Immature natural killer cell (primary cell): ENCODE results near the gene FAM200C. TPM values are rescaled to one million over a fixed set of nuclear protein-coding genes. Genes with fewer than 3 reads are reported as not detected.

Experiments used
- DNase-seq, 3 donors: peaks; one replicate each; pipeline ENCODE4 v3.0.0; 2022; ENCODE audit warnings: mixed read lengths in 1 of 3
- H3K27ac Mint-ChIP-seq, 6 donors: one replicate each; pipeline ENCODE4 v1.8.0; 2020; ENCODE audit warnings: mixed read lengths in 6 of 6, mild to moderate bottlenecking in 5 of 6, inconsistent platforms in 4 of 6, moderate library complexity in 3 of 6
- H3K27me3 Mint-ChIP-seq, 3 donors: one replicate each; pipeline ENCODE4 v1.8.0; 2020 to 2021; ENCODE audit warnings: low read depth in 3 of 3, mild to moderate bottlenecking in 3 of 3, mixed read lengths in 3 of 3, moderate library complexity in 3 of 3, inconsistent platforms in 1 of 3
- H3K36me3 Mint-ChIP-seq, 3 donors: one replicate each; pipeline ENCODE4 v1.8.0; 2020; ENCODE audit warnings: mixed read lengths in 3 of 3, inconsistent platforms in 2 of 3, mild to moderate bottlenecking in 2 of 3
- H3K4me1 Mint-ChIP-seq, 2 donors: one replicate each; pipeline ENCODE4 v1.8.0; 2020; ENCODE audit warnings: inconsistent platforms in 2 of 2, mild to moderate bottlenecking in 2 of 2, mixed read lengths in 2 of 2, moderate library complexity in 1 of 2
- H3K4me3 Mint-ChIP-seq, 5 donors: one replicate each; pipeline ENCODE4 v1.8.0; 2020; ENCODE audit warnings: mild to moderate bottlenecking in 5 of 5, mixed read lengths in 5 of 5, inconsistent platforms in 3 of 5, moderate library complexity in 3 of 5
- H3K9me3 Mint-ChIP-seq, 6 donors: one replicate each; pipeline ENCODE4 v1.8.0; 2020; ENCODE audit warnings: mild to moderate bottlenecking in 6 of 6, mixed read lengths in 6 of 6, inconsistent platforms in 4 of 6, moderate library complexity in 3 of 6
- polyA plus RNA-seq, 3 donors: library from polyadenylated mRNA; unstranded; fragments of 300-500 nt; fragmentation: Illumina TruSeq; gene quantifications; one replicate each; pipeline ENCODE4 v1.2.3, GENCODE V29; 2021

The FAM200C gene
- polyA plus RNA-seq, 3 donors from 2014 or later = 0.36 to 0.48 TPM; not detected in 1

DNA sequence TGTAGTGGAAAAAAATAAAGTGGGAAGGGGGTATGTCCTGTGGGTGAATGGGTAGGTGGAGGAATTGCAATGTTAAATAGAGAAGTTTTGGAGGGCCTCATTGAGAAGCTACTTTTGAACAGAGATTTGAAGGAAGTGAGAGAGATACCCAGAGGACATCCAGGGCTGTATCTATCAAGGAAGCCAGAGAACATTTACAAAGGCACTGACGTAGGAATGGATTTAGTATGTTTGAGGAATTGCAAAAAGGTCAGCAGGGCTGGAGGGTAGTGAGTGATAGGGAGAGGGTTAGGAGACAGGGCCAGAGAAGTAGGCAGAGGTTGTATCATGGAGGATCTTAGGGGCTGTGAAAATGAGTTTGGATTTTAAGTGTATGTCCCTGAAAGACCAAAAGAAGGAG, 35.7 kb upstream of the FAM200C start:
- Mint-ChIP-seq H3K27ac (no peak overlapping the region), H3K36me3 (no peaks in the 10 kb centered on the region), H3K4me1 (peaks cover 12 to 15% of the 10 kb centered on the region in 2 donors), H3K4me3 (no peak overlapping the region), H3K9me3 (peaks cover 0 to 1% (median 0%) of the 10 kb centered on the region in 6 donors), H3K27me3 (peaks cover 0 to 3% (median 3%) of the 10 kb centered on the region in 3 donors)
- DNase-seq = no peak

DNA sequence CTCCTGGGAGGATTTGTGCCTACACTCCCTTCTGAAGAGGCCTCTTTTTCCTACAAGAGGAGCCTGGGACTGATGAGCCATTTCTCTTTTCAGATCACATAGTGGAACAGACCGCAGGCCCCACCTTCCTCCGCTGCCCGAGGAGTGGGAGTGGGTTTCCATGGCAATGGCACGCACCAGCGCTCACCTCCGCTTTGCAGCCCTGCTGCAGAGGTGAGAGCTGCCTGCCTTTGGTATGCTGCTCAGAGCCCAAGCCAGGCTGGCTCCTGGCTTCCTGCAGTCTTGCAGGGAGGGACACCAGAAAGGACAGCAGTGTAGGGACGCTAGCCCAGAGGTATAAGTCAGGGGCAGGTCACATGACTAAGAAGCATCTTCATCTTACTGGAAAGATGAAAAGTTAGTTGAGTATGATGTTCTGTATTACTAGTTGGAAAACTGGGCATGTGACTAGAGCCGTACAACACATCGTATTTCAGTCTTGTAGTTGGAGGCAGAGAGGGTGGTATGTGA, 34.2 kb upstream of the FAM200C start:
- H3K27ac Mint-ChIP-seq = no peak overlapping the region
- H3K36me3 Mint-ChIP-seq = peaks cover 1 to 2% (median 1%) of the 10 kb centered on the region in 3 donors
- peaks cover 0 to 1% (median 0%) of the 10 kb centered on the region in 6 donors for H3K9me3 Mint-ChIP-seq
- H3K27me3 Mint-ChIP-seq = peaks cover 0 to 3% (median 3%) of the 10 kb centered on the region in 3 donors
- H3K4me3 Mint-ChIP-seq = no peak overlapping the region
- peaks cover 10 to 11% of the 10 kb centered on the region in 2 donors for H3K4me1 Mint-ChIP-seq
- DNase-seq = no peak

DNA sequence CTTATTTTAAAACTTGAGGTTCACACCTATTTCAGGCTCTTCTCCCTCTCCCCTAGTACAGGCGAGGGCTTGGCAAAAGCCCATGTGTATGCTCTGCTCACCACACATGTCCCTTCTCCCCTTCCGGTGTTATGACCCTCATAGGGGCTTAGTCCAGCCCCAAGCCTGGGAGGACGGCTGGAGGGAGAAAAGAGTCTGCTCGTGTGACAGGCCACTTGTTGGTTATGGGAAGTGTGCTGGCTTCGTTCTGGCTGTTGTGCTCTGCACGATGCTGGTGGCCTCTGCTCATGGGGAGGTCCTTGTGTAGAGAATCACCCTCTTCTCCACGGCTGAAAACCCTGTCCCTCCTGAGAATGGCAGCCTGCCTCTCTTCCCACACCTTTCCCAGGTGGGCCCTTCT, 32.9 kb upstream of the FAM200C start:
- Mint-ChIP-seq H3K27me3 (peaks cover 0 to 3% (median 3%) of the 10 kb centered on the region in 3 donors), H3K9me3 (peaks cover 0 to 1% (median 0%) of the 10 kb centered on the region in 6 donors), H3K4me1 (no peaks in the 10 kb centered on the region), H3K36me3 (peaks cover 3 to 4% (median 4%) of the 10 kb centered on the region in 3 donors), H3K4me3 (no peak overlapping the region), H3K27ac (peak overlapping the region in 1 of 6 donors; percentile 26)
- no peak for DNase-seq

DNA sequence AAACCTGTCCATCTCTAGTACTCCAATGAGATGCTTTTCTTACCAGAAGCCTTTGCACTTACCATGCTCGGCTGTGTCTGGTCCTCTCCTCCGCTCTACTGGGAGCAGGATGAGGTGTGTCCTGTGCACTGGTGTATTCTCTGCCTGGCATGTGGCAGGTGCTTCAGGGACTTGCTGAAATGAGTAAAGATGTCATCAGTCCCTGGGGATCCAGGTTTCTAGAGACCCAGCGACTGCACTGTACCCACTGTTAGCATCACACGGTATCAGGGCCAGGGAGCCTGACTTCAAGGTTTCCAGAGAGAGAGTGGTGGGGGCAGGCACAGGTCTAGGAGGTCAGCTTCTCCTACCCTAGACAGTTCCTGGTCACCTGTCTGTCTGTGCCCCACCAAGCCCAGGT, 32.3 kb upstream of the FAM200C start:
- H3K27ac Mint-ChIP-seq = no peak overlapping the region
- no peak overlapping the region for H3K4me3 Mint-ChIP-seq
- peaks cover 3 to 4% (median 4%) of the 10 kb centered on the region in 3 donors for H3K36me3 Mint-ChIP-seq
- H3K9me3 Mint-ChIP-seq = peaks cover 0 to 1% (median 0%) of the 10 kb centered on the region in 6 donors
- peaks cover 0 to 5% (median 3%) of the 10 kb centered on the region in 3 donors for H3K27me3 Mint-ChIP-seq
- H3K4me1 Mint-ChIP-seq = no peaks in the 10 kb centered on the region
- no peak for DNase-seq

DNA sequence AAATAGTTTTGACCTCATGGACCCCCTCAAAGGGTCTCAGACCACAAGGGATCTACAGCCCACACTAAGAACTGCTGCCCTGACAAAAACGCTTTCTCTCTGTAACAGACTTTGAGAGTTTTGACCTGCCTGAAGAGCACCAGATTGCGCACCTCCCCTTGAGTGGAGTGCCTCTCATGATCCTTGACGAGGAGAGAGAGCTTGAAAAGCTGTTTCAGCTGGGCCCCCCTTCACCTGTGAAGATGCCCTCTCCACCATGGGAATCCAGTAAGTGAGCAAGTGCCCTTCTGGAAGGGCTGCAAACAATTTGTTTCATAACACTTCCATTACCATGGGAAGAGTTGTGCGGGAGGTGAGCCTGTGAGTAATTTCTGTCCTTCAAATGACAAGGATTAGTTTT, 27.8 kb upstream of the FAM200C start:
- no peak for DNase-seq
- Mint-ChIP-seq H3K4me3 (no peak overlapping the region), H3K27me3 (peaks cover 0 to 4% (median 1%) of the 10 kb centered on the region in 3 donors), H3K36me3 (peaks cover 3 to 4% (median 4%) of the 10 kb centered on the region in 3 donors), H3K4me1 (peaks cover 13 to 23% of the 10 kb centered on the region in 2 donors), H3K27ac (no peak overlapping the region), H3K9me3 (no peaks in the 10 kb centered on the region)

DNA sequence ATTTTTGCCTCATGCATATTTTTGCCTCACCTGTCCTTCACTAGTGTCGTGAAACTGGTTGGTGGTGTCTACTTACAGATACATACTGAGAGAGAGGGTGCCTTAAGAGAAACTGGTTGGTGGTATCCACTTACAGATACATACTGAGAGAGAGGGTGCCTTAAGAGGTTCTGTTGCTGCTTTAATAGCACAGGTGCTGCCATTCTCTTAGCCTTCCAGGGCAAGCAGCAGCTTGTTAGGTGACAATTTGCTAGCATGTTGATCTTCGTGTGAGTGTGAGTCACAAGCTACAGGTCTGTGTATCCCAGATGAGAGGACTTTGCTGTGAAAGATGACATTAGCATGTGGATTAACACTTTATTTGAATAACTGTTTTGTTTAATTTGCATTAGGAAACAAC, 23.2 kb upstream of the FAM200C start:
- H3K9me3 Mint-ChIP-seq = no peaks in the 10 kb centered on the region
- H3K27me3 Mint-ChIP-seq = peaks cover 16 to 24% (median 19%) of the 10 kb centered on the region in 3 donors
- H3K36me3 Mint-ChIP-seq = no peaks in the 10 kb centered on the region
- H3K27ac Mint-ChIP-seq = peak overlapping the region in 5 of 6 donors; percentile 24 to 90 (median 76)
- peak overlapping the region in 4 of 5 donors; percentile 3 to 36 (median 18) for H3K4me3 Mint-ChIP-seq
- H3K4me1 Mint-ChIP-seq = peaks cover 49 to 68% of the 10 kb centered on the region in 2 donors
- DNase-seq = no peak

DNA sequence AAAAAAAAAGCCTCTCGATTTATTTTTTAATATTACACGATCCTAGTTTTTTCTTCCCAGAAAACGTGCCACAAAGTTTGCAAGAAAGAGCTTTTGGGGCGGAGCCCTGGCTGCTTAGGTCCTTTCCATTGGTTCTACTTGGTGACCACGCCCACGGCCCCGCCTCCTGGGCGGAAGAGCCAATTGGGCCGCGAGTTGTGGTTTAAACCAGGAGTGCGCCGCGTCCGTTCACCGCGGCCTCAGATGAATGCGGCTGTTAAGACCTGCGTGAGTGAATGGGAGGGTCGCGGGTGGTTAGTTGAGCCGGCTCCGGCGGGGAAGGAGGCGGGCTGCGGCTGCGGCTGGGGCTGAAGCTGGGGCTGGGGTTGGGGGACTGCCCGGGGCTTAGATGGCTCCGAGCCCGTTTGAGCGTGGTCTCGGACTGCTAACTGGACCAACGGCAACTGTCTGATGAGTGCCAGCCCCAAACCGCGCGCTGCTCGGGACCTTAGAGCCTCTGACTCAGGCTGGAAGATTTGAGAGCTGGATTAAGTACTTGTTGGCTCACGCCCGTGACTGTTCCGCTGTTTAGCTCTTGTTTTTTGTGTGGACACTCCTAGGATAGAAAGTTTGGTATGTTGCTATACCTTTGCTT, 21.9 kb upstream of the FAM200C start, which contains the start of gene PTTG1:
Gene PTTG1 (plus strand): TSS at position 231 of the 634 bp plus-strand sequence. CDS start 458 bp downstream, outside the sequence.
- H3K9me3 Mint-ChIP-seq = no peaks in the 10 kb centered on the region
- peak within 1 kb of the TSS; percentile 87 to 95 (median 92) for H3K27ac Mint-ChIP-seq
- H3K36me3 Mint-ChIP-seq = peaks cover 0 to 6% (median under 1%) of the 10 kb centered on the region in 3 donors
- H3K4me1 Mint-ChIP-seq = peaks cover 61 to 82% of the 10 kb centered on the region in 2 donors
- H3K4me3 Mint-ChIP-seq = peak within 1 kb of the TSS; percentile 93 to 99 (median 98)
- peaks cover 16 to 24% (median 17%) of the 10 kb centered on the region in 3 donors for H3K27me3 Mint-ChIP-seq
- peak; percentile 92 to 93 (median 93) for DNase-seq

DNA sequence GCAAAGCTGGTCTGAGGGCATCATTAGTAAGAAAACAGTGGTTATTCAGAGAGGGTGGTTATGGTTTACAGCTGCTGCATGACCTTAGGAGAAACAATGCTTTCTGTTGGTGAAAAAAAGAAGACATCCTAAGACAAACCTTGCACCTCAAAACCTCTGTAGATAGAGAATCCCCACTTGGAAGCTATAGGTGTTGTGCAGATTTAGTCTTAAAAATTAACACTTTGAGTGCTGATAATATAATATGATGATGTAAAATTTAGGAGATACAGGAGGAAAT, 20.4 kb upstream of the FAM200C start:
- Mint-ChIP-seq H3K9me3 (peaks cover 0 to 1% (median 0%) of the 10 kb centered on the region in 6 donors), H3K4me3 (peak overlapping the region; percentile 96 to 99 (median 99)), H3K36me3 (peaks cover 0 to 11% (median 8%) of the 10 kb centered on the region in 3 donors), H3K27ac (peak overlapping the region in 5 of 6 donors; percentile 77 to 99 (median 99)), H3K4me1 (peaks cover 67 to 90% of the 10 kb centered on the region in 2 donors), H3K27me3 (peaks cover 16 to 25% (median 17%) of the 10 kb centered on the region in 3 donors)
- no peak for DNase-seq

DNA sequence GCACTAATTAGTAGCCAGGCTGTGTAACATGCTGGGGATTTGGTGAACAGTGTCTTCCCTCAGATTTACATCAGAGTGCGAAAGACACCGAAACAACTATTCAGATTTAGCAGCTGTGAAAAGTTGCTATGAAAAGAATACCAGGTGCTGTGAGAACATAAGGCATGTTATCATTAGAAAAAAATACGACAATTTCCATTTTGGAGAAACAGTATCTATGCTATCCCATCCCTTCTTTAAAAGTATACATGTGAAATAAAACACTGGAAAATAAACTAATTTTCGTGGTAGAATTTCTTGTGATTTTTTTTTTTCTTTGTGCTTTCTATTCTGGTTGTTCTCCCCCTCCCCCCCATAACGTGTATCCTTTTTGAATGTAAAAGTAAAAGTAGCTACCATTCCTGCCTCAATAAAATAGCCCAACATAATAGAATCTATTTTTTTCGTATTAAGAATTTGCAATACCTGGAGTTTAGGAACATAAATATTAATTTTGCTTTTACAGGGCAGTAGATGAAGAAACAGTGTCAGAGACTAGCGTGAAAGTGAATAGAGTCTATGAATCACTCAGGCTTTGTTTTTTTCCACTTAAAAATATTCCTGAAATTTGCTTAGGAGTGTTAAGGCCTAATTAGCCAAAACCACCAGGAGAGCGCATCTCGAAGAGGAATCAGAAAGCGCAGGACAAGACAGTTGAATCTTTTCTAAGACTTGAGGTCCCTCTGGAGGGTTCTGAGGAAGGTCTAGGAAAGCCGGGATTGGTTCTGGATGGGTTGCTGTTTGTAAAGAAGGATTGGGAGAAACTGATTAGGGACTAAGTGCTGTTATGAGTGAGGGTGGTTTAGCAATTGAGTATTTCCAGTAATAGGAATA, 19.8 kb upstream of the FAM200C start:
- DNase-seq = peak in 1 of 3 donors; percentile 20
- Mint-ChIP-seq H3K27me3 (peaks cover 16 to 24% (median 17%) of the 10 kb centered on the region in 3 donors), H3K27ac (peak overlapping the region; percentile 96 to 99 (median 98)), H3K36me3 (peaks cover 0 to 17% (median 12%) of the 10 kb centered on the region in 3 donors), H3K4me1 (peaks cover 61 to 90% of the 10 kb centered on the region in 2 donors), H3K4me3 (peak overlapping the region; percentile 96 to 99 (median 99)), H3K9me3 (peaks cover 0 to 1% (median 0%) of the 10 kb centered on the region in 6 donors)

DNA sequence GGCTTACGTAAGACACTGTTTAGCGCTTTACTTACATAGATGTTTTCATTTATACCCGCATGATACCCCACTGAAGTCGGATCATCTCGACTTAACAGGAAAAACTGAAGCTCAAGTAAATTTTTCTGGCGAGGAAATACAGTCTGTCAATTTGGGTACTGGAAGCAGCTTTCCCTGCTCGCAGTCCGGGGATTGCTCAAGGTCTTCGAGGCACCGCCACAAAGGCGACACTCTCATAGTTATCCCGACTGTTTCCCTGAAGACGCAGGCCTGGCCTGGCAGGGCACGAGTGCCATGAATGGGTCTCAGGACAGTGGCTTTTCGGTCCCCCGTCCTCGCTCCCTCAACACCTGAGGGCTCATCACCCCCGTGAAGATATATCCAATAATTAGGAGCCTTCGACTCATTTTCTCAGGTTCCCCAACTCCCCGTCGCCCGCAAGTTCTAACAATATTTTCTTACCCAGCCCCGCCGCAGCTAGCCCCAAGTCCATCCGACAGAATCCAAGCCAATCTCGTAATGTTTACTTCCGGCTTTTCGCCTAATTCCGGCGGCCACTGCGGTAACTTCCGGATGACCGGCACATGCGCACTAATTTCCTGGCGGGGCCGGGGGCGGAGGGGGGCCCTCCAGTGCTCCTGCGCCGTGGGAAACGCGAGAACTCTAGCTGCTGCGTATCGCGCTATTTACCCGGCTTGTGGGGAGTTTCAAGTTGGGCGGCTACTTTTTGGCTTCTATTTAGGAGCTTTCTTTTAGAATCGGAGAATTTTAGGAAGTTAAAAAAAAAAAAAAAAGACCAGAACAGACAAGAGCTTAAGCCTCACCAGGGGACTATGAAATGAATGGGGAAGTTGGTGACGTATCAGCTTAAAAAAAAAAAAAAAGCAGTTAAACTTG, 19.0 kb upstream of the FAM200C start, which contains the start of gene SLU7:
Gene SLU7 (minus strand): TSS at position 521 of the 897 bp plus-strand sequence. CDS start 3,787 bp downstream, outside the sequence.
- Mint-ChIP-seq H3K27me3 (peaks cover 16 to 24% (median 17%) of the 10 kb centered on the region in 3 donors), H3K36me3 (peaks cover 0 to 19% (median 12%) of the 10 kb centered on the region in 3 donors), H3K4me3 (peak within 1 kb of the TSS; percentile 96 to 99 (median 99)), H3K9me3 (peaks cover 0 to 1% (median 0%) of the 10 kb centered on the region in 6 donors), H3K27ac (peak within 1 kb of the TSS; percentile 96 to 99 (median 98)), H3K4me1 (peaks cover 58 to 84% of the 10 kb centered on the region in 2 donors)
- DNase-seq = peak; percentile 93 to 94 (median 93)

DNA sequence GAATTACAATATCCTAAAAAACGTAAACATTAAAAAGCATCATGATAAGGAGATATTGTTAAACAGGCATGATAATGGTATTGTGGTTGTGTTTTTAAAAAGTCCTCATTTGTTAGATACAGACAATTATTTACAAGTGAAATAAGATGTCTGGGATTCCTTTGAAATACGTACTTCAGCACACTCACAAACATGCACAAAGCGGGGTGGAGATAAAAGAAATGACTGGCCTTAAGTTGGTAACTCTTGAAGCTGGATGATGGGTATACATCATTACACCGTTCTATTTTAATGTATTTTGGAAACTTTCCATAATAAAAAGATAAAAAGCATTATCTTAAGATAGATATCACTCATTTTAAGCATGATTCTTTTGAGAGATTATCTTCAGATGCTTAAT, 1.0 kb downstream of the FAM200C start:
- Mint-ChIP-seq H3K27me3 (peaks cover 0 to 8% (median 7%) of the 10 kb centered on the region in 3 donors), H3K9me3 (no peaks in the 10 kb centered on the region), H3K4me3 (peak overlapping the region; percentile 94 to 98 (median 96)), H3K27ac (peak overlapping the region in 3 of 6 donors; percentile 47 to 88 (median 80)), H3K4me1 (peaks cover 15 to 23% of the 10 kb centered on the region in 2 donors), H3K36me3 (peaks cover 7 to 12% (median 11%) of the 10 kb centered on the region in 3 donors)
- DNase-seq = no peak

DNA sequence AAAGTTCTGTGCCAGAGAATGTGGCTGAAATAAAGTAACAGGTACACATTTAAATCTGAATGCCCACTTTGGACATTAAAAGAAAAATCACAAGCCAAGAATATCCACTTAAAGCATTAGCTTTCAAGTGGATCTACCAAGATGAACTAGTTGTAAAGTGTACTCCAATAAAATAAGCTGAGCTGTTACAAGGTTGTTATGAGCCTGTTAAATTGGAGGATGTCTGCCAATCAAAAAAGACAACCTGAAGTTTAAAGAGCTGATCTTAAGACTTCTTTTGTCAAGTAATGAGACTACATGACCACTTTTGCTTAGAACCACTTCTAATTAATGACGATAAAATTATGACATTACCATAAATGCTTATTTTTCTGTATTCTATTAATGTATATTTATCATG, 2.4 kb downstream of the FAM200C start:
- Mint-ChIP-seq H3K27ac (no peak overlapping the region), H3K9me3 (no peaks in the 10 kb centered on the region), H3K4me1 (peaks cover 15 to 23% of the 10 kb centered on the region in 2 donors), H3K36me3 (peaks cover 0 to 4% (median 3%) of the 10 kb centered on the region in 3 donors), H3K4me3 (no peak overlapping the region), H3K27me3 (peaks cover 0 to 8% (median 7%) of the 10 kb centered on the region in 3 donors)
- DNase-seq = no peak
